Nephron (organoid): ENCODE measurements around the gene NBEAL2.
A peak's percentile ranks its signal among the peaks of the same experiment; 100 is the strongest.

ENCODE experiments used
- H3K27ac Mint-ChIP-seq, 3 experiments: 2 replicates each; pipeline ENCODE4 v1.8.0; 2020; ENCODE audit warnings: mixed read lengths in 3 of 3, mild to moderate bottlenecking in 2 of 3, moderate library complexity in 1 of 3
- H3K27me3 Mint-ChIP-seq: 2 replicates; pipeline ENCODE4 v1.8.0; 2021; ENCODE audit warnings: low read depth, mild to moderate bottlenecking, moderate library complexity, mixed read lengths
- H3K36me3 Mint-ChIP-seq: 2 replicates; pipeline ENCODE4 v1.8.0; 2020; ENCODE audit warnings: low read depth, mixed read lengths
- H3K4me1 Mint-ChIP-seq: 2 replicates; pipeline ENCODE4 v1.8.0; 2020; ENCODE audit warnings: mixed read lengths
- H3K4me3 Mint-ChIP-seq, 3 experiments: 2 replicates each; pipeline ENCODE4 v1.8.0; 2020; ENCODE audit warnings: mild to moderate bottlenecking in 3 of 3, mixed read lengths in 3 of 3, moderate library complexity in 2 of 3
- H3K9me3 Mint-ChIP-seq: 2 replicates; pipeline ENCODE4 v1.8.0; 2020; ENCODE audit warnings: mixed read lengths
- CTCF ChIP-seq, 3 experiments: fragments of 200-600 bp; sonication (generic); IDR thresholded peaks; one replicate each; pipeline ENCODE4 v1.5.0; 2021; ENCODE audit warnings: antibody characterized with exemption in 3 of 3; ENCODE audit not compliant: unreplicated experiment in 3 of 3

NBEAL2 gene

GRCh38 chr3:46982546-46982945 is 3.1 kb downstream of the NBEAL2 start:
- Mint-ChIP-seq H3K9me3 (no peaks in the 10 kb centered on the region), H3K36me3 (no peaks in the 10 kb centered on the region), H3K27ac (peak overlapping the region; percentile 13 to 55 (median 19)), H3K27me3 (peaks cover 4% of the 10 kb centered on the region), H3K4me1 (peaks cover 12% of the 10 kb centered on the region), H3K4me3 (peak overlapping the region in 1 of 3 experiments; percentile 16)
- no peak for TF ChIP-seq CTCF (IDR thresholded peaks at IDR 0.05; ENCODE audit: unreplicated experiment in 3 of 3)

- H3K4me3 Mint-ChIP-seq: no peak overlapping the region
- H3K36me3 Mint-ChIP-seq: no peaks in the 10 kb centered on the region
- no peak overlapping the region for H3K27ac Mint-ChIP-seq
- TF ChIP-seq CTCF (IDR thresholded peaks at IDR 0.05; ENCODE audit: unreplicated experiment in 3 of 3): no peak
- H3K9me3 Mint-ChIP-seq: no peaks in the 10 kb centered on the region
- H3K4me1 Mint-ChIP-seq: peaks cover 6% of the 10 kb centered on the region
- peaks cover 4% of the 10 kb centered on the region for H3K27me3 Mint-ChIP-seq
These were observed 5.4 kb downstream of the NBEAL2 start for GRCh38 chr3:46984591-46985459.

GRCh38 chr3:46985588-46985987 is 6.1 kb downstream of the NBEAL2 start:
- no peak overlapping the region for H3K27ac Mint-ChIP-seq
- TF ChIP-seq CTCF (IDR thresholded peaks at IDR 0.05; ENCODE audit: unreplicated experiment in 3 of 3): no peak
- no peak overlapping the region for H3K4me3 Mint-ChIP-seq
- H3K27me3 Mint-ChIP-seq: peaks cover 3% of the 10 kb centered on the region
- peaks cover 6% of the 10 kb centered on the region for H3K4me1 Mint-ChIP-seq
- no peaks in the 10 kb centered on the region for H3K36me3 Mint-ChIP-seq
- no peaks in the 10 kb centered on the region for H3K9me3 Mint-ChIP-seq

GRCh38 chr3:46986055-46986730 is 6.7 kb downstream of the NBEAL2 start:
- Mint-ChIP-seq H3K4me3 (no peak overlapping the region), H3K27me3 (peaks cover 5% of the 10 kb centered on the region), H3K27ac (no peak overlapping the region), H3K4me1 (peaks cover 6% of the 10 kb centered on the region), H3K9me3 (no peaks in the 10 kb centered on the region), H3K36me3 (no peaks in the 10 kb centered on the region)
- no peak for TF ChIP-seq CTCF (IDR thresholded peaks at IDR 0.05; ENCODE audit: unreplicated experiment in 3 of 3)

GRCh38 chr3:46986782-46987310 is 7.4 kb downstream of the NBEAL2 start:
- Mint-ChIP-seq H3K27me3 (peaks cover 5% of the 10 kb centered on the region), H3K4me1 (peaks cover 6% of the 10 kb centered on the region), H3K4me3 (no peak overlapping the region), H3K27ac (no peak overlapping the region), H3K9me3 (no peaks in the 10 kb centered on the region), H3K36me3 (no peaks in the 10 kb centered on the region)
- TF ChIP-seq CTCF (IDR thresholded peaks at IDR 0.05; ENCODE audit: unreplicated experiment in 3 of 3): no peak
